ENCODE measurements around the gene CYP51A1. TPM values are rescaled to one million over a fixed set of nuclear protein-coding genes. Genes with fewer than 3 reads are reported as not detected.
"Not testable (repeated sequence)": the region's sequence is repeated elsewhere in the genome, so short reads cannot be mapped to it uniquely, and the experiment has no call there.

Gene CYP51A1
- total and polyA plus RNA-seq, 2 of the 13 experiments (the other 11 are each of a cell fraction or from before 2014, with no cell fraction given): 15.4 to 260 TPM

DNA sequence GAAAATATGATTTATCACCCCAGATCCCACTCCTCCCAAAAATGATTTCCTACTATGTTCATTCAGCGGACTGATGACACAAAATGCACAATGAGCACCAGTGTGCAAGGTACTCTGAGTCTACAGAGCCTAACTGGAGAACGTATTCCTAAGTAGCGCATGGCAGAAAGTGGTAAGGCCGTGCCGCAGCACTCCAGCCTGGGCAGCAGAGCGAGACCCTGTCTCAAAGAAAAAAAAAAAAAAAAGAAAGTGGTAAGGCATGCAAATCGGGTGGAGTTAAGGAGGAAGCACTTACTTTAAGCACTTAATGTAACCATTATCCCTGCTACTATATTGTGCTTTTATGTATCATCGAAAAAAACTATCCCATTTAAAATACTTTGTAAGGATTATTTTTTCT is 25.5 kb downstream of the CYP51A1 start:
- WGBS (ENCODE audit: low lambda C conversion rate): 96% methylated on average over 8 of the region's 8 CpGs
- H3K4me2 ChIP-seq (ENCODE audit: low read depth, low read length): no peak overlapping the region
- no peaks in the 10 kb centered on the region for H3K27me3 ChIP-seq (ENCODE audit: control insufficient read depth in 1 of 2, insufficient read depth in 2 of 2, low read length in 2 of 2)
- no peaks in the 10 kb centered on the region for H3K4me1 ChIP-seq (ENCODE audit: insufficient read depth, low read length)
- H2AFZ ChIP-seq (ENCODE audit: low read length): no peak overlapping the region
- POLR2A ChIA-PET: no interaction called here
- H3K9ac ChIP-seq (ENCODE audit: insufficient read depth, low read depth, low read length): no peak overlapping the region
- H4K20me1 ChIP-seq (ENCODE audit: insufficient read depth, low read length): no peaks in the 10 kb centered on the region; the same call in 1 of the 2 replicates
- no peak for TF ChIP-seq JDP2 (CRISPR knock-in tag; IDR thresholded peaks at IDR 0.05; ENCODE audit: borderline replicate concordance)
- TF ChIP-seq ATF7 (IDR thresholded peaks at IDR 0.05): no peak
- no peak for TF ChIP-seq ATF7 (CRISPR knock-in tag; IDR thresholded peaks at IDR 0.05)
- no peak for TF ChIP-seq PRMT3 (CRISPR knock-in tag; IDR thresholded peaks at IDR 0.05; ENCODE audit: borderline replicate concordance, low read depth)
- TF ChIP-seq ZMAT3 (CRISPR knock-in tag; conservative IDR thresholded peaks at IDR 0.05): no peak
- no peak for TF ChIP-seq TAF15 (IDR thresholded peaks at IDR 0.05; ENCODE audit: low read depth, low read length, poor library complexity, severe bottlenecking)
- TF ChIP-seq ZFP62 (CRISPR knock-in tag; IDR thresholded peaks at IDR 0.05): no peak
- no peak for TF ChIP-seq MED8 (CRISPR knock-in tag; IDR thresholded peaks at IDR 0.05; ENCODE audit: insufficient replicate concordance)
- TF ChIP-seq PREB (CRISPR knock-in tag; IDR thresholded peaks at IDR 0.05): no peak
- no peak for TF ChIP-seq IKZF5 (CRISPR knock-in tag; IDR thresholded peaks at IDR 0.05)
- FAIRE-seq (no peak), DNase-seq (ENCODE audit: low spot score) (no peak), ATAC-seq (peak; percentile 23; the same call in 2 of the 3 replicates)
- H3K79me2 ChIP-seq (ENCODE audit: insufficient read depth, low read length): no peaks in the 10 kb centered on the region
- H3K4me3 ChIP-seq (replicated peaks in 1 of 3; ENCODE audit: insufficient read depth in 1 of 3, low read depth in 2 of 3, low read length in 3 of 3): no peak overlapping the region
- no TSS peak for BruUV-seq (replicated peaks)
- no peaks in the 10 kb centered on the region for H3K9me3 ChIP-seq (ENCODE audit: low read length)
- H3K27ac ChIP-seq (ENCODE audit: extremely low read length, insufficient read depth, low read length): no peak overlapping the region
- intact Hi-C loops (cut with micrococcal nuclease; ENCODE audit: unreplicated experiment) (no loop called here), in situ Hi-C loops (cut with HindIII; ENCODE audit: extremely low pct_ligation_motif_present, low pct_unique_long_range_greater_than_20kb) (no loop called here)
- peaks cover 3 to 20% of the 10 kb centered on the region in 2 experiments; a peak in 4 of 5 replicates for H3K36me3 ChIP-seq (replicated peaks in 1 of 2; ENCODE audit: control insufficient read depth in 1 of 2, insufficient read depth in 2 of 2, low read length in 2 of 2)
- CTCF ChIA-PET (ENCODE audit: low intra/inter-chr PET ratio, low total read pairs): no interaction called here

DNA sequence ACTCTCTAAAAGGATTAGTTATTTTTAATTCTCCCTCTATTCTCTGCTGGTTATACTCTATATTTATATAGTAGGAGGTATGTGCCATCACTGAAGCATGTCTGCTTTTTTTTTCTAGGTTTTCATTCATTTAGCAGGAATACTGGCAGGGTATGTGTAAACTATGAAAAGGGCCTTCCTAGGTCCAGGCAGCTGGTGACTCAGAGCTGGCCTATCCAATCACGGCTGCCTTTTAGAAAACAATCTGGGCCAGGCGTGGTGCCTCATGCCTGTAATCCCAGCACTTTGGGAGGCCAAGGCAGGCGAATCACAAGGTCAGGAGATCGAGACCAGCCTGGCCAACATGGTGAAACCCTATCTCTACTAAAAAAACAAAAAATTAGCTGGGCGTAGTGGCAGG is 31.4 kb downstream of the CYP51A1 start:
- H3K36me3 ChIP-seq (replicated peaks in 1 of 2; ENCODE audit: control insufficient read depth in 1 of 2, insufficient read depth in 2 of 2, low read length in 2 of 2): peaks cover 8 to 50% of the 10 kb centered on the region in 2 experiments
- ATAC-seq; H4K20me1 ChIP-seq (ENCODE audit: insufficient read depth, low read length); H3K79me2 ChIP-seq (ENCODE audit: insufficient read depth, low read length); intact Hi-C loops (cut with micrococcal nuclease; ENCODE audit: unreplicated experiment); DNase-seq (ENCODE audit: low spot score); H3K9me3 ChIP-seq (ENCODE audit: low read length); POLR2A ChIA-PET; BruUV-seq (replicated peaks); H3K4me2 ChIP-seq (ENCODE audit: low read depth, low read length); CTCF ChIA-PET (ENCODE audit: low intra/inter-chr PET ratio, low total read pairs); H3K27me3 ChIP-seq (ENCODE audit: control insufficient read depth in 1 of 2, insufficient read depth in 2 of 2, low read length in 2 of 2); FAIRE-seq; H3K4me3 ChIP-seq (replicated peaks in 1 of 3; ENCODE audit: insufficient read depth in 1 of 3, low read depth in 2 of 3, low read length in 3 of 3); H3K9ac ChIP-seq (ENCODE audit: insufficient read depth, low read depth, low read length); H2AFZ ChIP-seq (ENCODE audit: low read length); in situ Hi-C loops (cut with HindIII; ENCODE audit: extremely low pct_ligation_motif_present, low pct_unique_long_range_greater_than_20kb); H3K27ac ChIP-seq (ENCODE audit: extremely low read length, insufficient read depth, low read length); H3K4me1 ChIP-seq (ENCODE audit: insufficient read depth, low read length): not testable (repeated sequence)
- 95% methylated on average over 5 of the region's 5 CpGs for WGBS (ENCODE audit: low lambda C conversion rate)

Measured in HepG2 (cell line).